ENCODE data around the gene FNDC10.

The FNDC10 gene

GRCh38 chr1:1627829-1628753 lies 28.2 kb upstream of the FNDC10 start:
- DNase-seq, result no peak

DNA sequence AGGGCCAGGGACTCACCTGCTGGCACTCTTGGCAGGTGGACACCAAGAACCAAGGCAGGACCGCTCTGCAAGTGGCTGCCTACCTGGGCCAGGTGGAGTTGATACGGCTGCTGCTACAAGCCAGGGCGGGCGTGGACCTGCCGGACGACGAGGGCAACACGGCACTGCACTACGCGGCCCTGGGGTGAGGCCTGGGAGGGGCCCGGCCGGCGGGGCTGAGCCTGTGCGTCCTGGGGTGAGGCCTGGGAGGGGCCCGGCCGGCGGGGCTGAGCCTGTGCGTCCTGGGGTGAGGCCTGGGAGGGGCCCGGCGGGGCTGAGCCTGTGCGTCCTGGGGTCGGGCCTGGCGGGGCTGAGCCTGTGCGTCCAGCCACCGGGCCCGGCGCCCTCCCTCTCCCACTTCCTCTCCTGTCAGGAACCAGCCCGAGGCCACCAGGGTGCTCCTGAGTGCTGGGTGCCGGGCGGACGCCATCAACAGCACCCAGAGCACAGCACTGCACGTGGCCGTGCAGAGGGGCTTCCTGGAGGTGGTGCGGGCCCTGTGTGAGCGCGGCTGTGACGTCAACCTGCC lies 27.4 kb upstream of the FNDC10 start:
- no peak for DNase-seq

- DNase-seq, result no peak
Observed at GRCh38 chr1:1626207-1627141, 26.5 kb upstream of the FNDC10 start.

- DNase-seq, result no peak
Observed at GRCh38 chr1:1625824-1626206, 25.9 kb upstream of the FNDC10 start.

- DNase-seq, result no peak
Observed at GRCh38 chr1:1625404-1625775, 25.5 kb upstream of the FNDC10 start.

GRCh38 chr1:1624443-1625403 lies 24.8 kb upstream of the FNDC10 start:
- no peak for DNase-seq

- DNase-seq, result no peak
Observed at GRCh38 chr1:1623631-1624442, 23.9 kb upstream of the FNDC10 start.

GRCh38 chr1:1623181-1623630 lies 23.3 kb upstream of the FNDC10 start:
- DNase-seq, result no peak

- DNase-seq, result no peak
Observed at GRCh38 chr1:1622788-1623094, 22.8 kb upstream of the FNDC10 start.

DNA sequence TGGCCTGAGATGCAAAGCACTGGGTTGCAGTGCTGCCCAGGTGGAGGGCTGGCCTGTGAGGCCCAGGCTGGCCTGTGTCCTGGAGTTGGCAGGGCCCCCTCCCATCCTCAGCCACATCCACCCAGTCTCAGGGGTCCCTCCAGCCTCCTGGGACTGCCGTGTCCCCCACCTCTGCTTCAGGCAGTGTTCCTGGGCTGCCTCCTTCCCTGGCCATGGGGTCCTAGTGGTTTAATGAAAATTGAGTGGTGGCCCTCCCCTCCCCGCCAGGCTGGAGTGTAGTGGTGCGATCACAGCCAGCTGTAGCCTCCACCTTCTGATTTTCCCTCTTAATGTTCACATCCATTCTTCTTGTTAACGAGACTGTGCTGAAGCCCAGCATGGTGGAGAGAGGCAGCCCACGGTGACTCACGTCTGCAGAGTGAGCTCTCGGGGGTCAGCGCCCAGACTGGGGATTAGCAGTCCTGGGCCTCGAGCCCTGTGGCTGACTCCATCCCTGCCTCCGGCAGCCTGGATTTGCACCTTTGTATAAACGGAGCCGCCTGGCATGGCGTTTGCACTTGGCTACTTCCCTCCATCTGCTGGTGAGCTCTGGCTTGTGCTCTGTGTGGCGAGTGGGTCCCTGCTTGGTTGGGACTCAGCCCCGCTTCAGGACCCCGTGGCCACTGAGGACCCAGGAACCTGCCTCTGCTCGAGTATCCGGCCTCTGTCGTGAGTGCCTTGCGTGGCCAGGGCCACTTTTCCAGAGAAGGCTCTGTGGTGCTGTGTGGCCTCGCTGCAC lies 22.3 kb upstream of the FNDC10 start:
- no peak for DNase-seq

GRCh38 chr1:1621173-1622009 lies 21.5 kb upstream of the FNDC10 start:
- no peak for DNase-seq

DNA sequence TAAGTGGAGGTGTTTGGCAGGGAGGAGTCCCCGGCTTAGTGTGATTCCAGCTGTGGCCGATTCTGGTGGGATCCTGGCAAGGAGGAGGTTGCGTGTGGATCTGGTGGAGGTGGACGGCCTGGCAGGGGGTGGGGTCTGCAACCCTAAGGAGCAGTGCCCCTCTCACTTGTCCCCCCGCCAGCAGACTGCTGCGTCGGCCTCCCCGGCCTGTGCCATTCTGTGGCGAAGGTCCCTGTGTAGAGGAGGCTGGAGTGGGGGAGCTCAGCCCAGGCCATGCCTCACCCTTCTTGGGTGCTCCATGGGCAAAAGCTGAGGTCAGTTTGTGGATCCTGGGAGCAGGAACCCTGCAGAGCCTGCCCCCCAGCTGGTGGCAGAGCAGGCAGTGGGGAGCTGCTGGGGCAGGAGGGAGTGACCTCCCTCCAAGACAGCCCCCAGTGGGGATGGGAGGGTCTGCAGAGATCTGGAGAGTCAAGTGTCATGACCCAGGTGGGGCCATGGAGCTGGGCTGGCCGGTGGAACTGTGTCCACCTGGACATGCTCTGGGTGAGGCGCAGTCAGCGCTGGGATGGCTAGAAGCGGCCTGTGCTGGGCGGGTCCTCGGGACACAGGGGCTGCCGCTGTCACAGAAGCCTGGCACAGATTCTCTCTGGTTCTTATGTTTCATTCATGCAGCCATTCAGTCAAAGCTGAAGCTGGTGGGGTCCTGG lies 20.7 kb upstream of the FNDC10 start:
- no peak for DNase-seq

- DNase-seq, result no peak
Observed at GRCh38 chr1:1619917-1620361, 20.0 kb upstream of the FNDC10 start.

GRCh38 chr1:1618396-1619068 lies 18.6 kb upstream of the FNDC10 start:
- no peak for DNase-seq

- no peak for DNase-seq
Observed at GRCh38 chr1:1617925-1618324, 18.0 kb upstream of the FNDC10 start.

DNA sequence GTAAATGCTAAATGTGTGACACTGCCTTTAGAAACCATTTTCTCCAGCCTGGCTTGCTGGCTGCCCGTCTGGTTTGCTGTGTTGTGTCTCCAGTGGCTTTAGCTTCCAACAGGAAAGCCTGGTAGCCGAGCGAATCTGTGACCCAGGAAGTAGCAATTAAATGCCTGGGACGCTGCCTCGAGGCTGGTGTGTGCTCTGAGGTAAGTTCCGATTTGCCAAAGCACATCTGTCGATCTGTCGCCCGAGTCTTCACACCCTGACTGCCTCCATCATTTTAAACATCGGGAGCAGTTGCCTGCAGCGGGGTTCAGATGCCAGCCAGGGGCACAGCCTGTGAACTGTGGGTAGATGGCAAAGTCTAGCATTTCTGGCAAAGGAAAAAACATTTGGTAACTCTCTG lies 17.6 kb upstream of the FNDC10 start:
- no peak for DNase-seq

DNA sequence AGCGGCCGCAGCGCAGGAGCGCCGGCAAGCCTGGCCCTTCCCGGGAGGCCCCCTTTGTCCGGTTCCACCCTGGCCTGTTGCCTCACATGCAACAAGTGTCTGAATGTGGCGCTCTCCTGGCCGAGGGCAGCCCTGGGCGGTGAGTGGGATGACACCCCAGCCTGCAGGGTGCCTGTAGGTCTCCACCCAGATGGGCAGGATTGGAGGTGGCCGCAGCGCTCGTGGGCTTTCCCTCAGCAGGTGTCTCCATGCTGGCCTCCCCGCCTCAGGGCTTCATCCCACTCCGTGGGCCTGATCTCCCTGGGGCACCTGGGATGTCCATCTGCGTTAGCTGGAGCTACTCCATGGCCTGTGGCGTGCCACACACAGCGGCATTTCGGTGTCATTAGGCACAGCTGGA lies 16.9 kb upstream of the FNDC10 start:
- no peak for DNase-seq

DNA sequence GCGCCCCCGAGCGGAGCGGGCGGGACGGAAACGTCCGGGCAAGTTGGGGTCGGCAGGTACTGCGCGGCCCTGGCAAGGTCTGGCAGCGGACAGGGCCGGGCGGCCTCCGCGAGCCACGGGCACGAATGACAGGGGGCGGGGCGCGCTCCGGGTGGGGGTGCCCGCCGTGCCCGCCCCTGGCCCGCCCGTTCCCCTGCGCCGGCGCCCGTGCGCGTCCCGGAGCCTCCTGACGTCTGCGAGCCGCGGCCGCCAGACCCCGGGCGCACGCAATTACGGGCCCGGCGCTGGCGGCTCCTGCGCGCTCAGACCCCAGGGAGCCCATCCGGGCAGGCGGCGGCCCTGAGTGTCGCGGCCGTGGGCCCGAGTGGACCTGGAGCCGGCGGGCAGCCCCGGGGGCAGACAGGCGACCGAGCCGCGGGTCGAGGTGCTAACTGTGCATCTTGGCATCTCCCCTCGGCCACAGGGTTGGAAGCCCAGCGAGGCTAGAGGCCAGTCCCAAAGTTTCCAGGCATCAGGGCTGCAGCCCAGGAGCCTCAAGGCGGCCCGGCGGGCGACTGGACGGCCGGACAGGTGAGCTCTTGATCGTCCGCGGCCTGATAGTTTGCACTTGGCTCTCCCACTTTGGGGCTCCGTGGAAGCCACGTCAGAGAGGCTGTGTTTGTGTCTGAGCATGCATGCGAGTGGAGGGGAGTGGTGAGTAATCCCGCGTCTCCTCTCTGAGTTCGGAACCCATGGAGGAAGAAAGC lies 16.3 kb upstream of the FNDC10 start:
- no peak for DNase-seq

Measured in NCI-H2029 (cell line).